HFF-Myc (cell line): ENCODE results near the gene MYO15A.

Experiments used
- DNase-seq: peaks from one replicate; pipeline ENCODE4 v3.0.0-alpha.2; 2011; ENCODE audit warnings: low read depth; ENCODE audit errors: extremely low read depth
- H3K4me3 ChIP-seq: replicated peaks from 2 replicates; pipeline ENCODE4 v1.5.1; 2011; ENCODE audit warnings: low read depth, mild to moderate bottlenecking, control low read depth, low read length
- CTCF ChIP-seq: IDR thresholded peaks from 2 replicates; pipeline ENCODE4 v1.5.1; 2012; ENCODE audit warnings: mild to moderate bottlenecking, low read depth, low read length, control low read depth; ENCODE audit errors: missing control alignments

Gene MYO15A

GRCh38 chr17:18182978-18183333, 74.4 kb downstream of the MYO15A start:
- TF ChIP-seq CTCF: no peak
- peak overlapping the region; percentile 94 for H3K4me3 ChIP-seq
- no peak for DNase-seq

GRCh38 chr17:18183334-18184142, 75.0 kb downstream of the MYO15A start, which contains the start of gene ALKBH5:
TSS of gene ALKBH5 (plus strand) at chr17:18183828. CDS start at chr17:18184244, 416 bp downstream.
- peak; percentile 41 for TF ChIP-seq CTCF
- peak; percentile 99 for DNase-seq
- peak within 1 kb of the TSS; percentile 94 for H3K4me3 ChIP-seq

GRCh38 chr17:18184143-18185031, 75.8 kb downstream of the MYO15A start:
- no peak for TF ChIP-seq CTCF
- peak overlapping the region; percentile 94 for H3K4me3 ChIP-seq
- DNase-seq: no peak

GRCh38 chr17:18185391-18185790, 76.8 kb downstream of the MYO15A start:
- DNase-seq: no peak
- peak overlapping the region; percentile 94 for H3K4me3 ChIP-seq
- no peak for TF ChIP-seq CTCF

GRCh38 chr17:18185832-18186626, 77.5 kb downstream of the MYO15A start:
- DNase-seq: no peak
- peak overlapping the region; percentile 94 for H3K4me3 ChIP-seq
- TF ChIP-seq CTCF: no peak

- DNase-seq: no peak
- TF ChIP-seq CTCF: no peak
- peak overlapping the region; percentile 94 for H3K4me3 ChIP-seq
Measured at GRCh38 chr17:18186627-18186982, 78.0 kb downstream of the MYO15A start.
